GM10248 (cell line): ENCODE data around the gene SAMD4B.

Experiments
- CTCF ChIA-PET: fragments of 300-600 bp; sonication (Branson Sonifier 250); formaldehyde crosslinking; extraction: SDS; loops from one replicate; lab custom pipeline; 2021; ENCODE audit warnings: antibody characterized with exemption; lab: Yijun Ruan, JAX
- POLR2A ChIA-PET: fragments of 350-650 bp; sonication (Branson Sonifier 250); formaldehyde crosslinking; extraction: SDS; loops from one replicate; lab custom pipeline; 2020; ENCODE audit warnings: antibody characterized with exemption; lab: Yijun Ruan, JAX
- DNase-seq: peaks from one replicate; pipeline ENCODE4 v3.0.0; 2012; ENCODE audit errors: extremely low spot score
- TF ChIP-seq, protein P1 (sequence below): IDR thresholded peaks from 2 replicates; pipeline ENCODE4 v1.5.1; 2012; ENCODE audit warnings: mild to moderate bottlenecking, low read depth; ENCODE audit errors: extremely low read depth, missing control alignments, control extremely low read depth

Gene SAMD4B

DNA sequence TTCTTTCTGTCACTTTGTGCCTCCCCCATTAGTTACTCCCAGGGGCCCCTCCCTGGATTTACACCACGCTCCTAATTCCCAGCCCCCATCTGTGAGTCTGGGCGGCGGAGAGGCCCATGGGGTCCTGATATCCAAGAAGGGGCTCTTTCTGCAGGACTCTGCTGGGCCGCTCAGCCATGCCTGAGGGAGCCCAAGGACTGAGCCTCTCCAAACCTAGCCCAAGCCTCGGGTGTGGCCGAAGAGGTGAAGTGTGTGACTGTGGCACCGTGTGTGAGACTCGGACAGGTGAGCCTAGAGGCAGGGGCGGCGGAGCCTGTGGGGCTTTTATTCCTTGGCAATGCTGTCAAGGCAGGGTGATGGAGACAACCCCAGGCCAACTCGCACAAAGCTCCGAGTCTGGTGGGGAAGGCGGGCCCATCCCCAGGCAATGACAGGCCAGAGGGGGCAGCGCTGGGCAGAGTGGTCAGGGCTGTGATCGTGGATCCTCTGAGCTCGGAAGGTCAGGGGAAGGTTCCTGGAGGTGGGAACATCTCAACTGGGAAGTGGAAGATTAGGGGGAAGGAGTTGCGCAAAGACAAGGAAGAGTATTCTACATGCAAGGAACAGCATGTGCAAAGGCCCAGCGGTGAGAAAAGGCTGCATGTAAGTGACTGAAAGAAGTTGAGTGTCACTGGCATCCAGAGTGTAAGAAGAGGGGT, 71.8 kb downstream of the SAMD4B start:
- CTCF ChIA-PET = interaction anchor here (1.1 to 1.5 kb wide), 9 partner anchors 16 to 119 kb away, joined by 3 to 12 read pairs (median 4); partner anchors contain the start of genes EID2B, MED29, PAF1 and RPS16
- POLR2A ChIA-PET = interaction anchor here (0.6 to 1.5 kb wide), 2 partner anchors 16 to 45 kb away, joined by 3 to 7 read pairs; no protein-coding TSS in a partner anchor
- TF ChIP-seq, protein P1, sequence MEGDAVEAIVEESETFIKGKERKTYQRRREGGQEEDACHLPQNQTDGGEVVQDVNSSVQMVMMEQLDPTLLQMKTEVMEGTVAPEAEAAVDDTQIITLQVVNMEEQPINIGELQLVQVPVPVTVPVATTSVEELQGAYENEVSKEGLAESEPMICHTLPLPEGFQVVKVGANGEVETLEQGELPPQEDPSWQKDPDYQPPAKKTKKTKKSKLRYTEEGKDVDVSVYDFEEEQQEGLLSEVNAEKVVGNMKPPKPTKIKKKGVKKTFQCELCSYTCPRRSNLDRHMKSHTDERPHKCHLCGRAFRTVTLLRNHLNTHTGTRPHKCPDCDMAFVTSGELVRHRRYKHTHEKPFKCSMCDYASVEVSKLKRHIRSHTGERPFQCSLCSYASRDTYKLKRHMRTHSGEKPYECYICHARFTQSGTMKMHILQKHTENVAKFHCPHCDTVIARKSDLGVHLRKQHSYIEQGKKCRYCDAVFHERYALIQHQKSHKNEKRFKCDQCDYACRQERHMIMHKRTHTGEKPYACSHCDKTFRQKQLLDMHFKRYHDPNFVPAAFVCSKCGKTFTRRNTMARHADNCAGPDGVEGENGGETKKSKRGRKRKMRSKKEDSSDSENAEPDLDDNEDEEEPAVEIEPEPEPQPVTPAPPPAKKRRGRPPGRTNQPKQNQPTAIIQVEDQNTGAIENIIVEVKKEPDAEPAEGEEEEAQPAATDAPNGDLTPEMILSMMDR = peak; percentile 29
- no peak for DNase-seq

DNA sequence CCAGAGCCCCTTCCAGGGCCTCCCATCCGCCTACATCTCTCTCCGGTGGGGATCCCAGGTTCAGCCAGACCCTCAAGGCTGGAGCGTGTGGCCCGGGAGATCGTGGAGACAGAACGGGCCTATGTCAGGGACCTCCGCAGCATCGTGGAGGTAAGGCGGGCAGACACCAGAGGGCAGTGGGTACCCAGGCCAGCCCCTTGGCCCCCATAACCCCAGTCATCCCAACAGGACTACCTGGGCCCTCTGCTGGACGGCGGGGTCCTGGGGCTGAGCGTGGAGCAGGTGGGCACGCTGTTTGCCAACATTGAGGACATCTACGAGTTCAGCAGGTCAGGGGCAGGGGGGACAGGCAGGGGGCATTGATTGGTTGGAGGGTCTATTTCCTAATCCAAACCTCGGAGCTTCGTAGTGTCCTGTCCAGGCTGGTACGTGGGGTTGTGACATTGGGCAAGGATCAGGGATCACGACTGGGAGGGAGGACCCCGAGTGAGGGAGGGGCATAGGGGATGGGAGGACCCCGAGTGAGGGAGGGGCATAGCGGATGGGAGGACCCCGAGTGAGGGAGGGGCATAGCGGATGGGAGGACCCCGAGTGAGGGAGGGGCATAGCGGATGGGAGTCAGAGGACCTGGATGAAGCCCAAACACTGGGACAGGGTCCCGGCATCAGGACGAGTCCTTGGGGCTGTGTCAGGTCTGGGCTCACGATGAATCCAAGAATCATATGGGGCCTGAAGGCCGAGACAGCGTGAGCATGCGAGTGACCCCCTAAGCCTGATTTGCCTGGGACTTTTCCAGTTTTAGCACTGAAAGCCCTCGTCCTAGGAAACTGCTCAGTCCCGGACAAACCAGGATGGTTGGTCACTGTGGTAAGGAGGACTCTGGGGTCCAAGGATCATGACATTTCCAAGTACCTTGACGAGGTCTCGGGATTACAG, 73.2 kb downstream of the SAMD4B start:
- ChIA-PET POLR2A (interaction anchor here (1.2 to 1.5 kb wide), 2 partner anchors 11 to 18 kb away, joined by 5 to 7 read pairs; no protein-coding TSS in a partner anchor), CTCF (interaction anchor here (1.0 to 1.9 kb wide), 5 partner anchors 18 to 26 kb away, joined by 3 to 12 read pairs (median 5); partner anchors contain the start of genes MED29 and PAF1)
- DNase-seq = no peak
- TF ChIP-seq, protein P1 = no peak

DNA sequence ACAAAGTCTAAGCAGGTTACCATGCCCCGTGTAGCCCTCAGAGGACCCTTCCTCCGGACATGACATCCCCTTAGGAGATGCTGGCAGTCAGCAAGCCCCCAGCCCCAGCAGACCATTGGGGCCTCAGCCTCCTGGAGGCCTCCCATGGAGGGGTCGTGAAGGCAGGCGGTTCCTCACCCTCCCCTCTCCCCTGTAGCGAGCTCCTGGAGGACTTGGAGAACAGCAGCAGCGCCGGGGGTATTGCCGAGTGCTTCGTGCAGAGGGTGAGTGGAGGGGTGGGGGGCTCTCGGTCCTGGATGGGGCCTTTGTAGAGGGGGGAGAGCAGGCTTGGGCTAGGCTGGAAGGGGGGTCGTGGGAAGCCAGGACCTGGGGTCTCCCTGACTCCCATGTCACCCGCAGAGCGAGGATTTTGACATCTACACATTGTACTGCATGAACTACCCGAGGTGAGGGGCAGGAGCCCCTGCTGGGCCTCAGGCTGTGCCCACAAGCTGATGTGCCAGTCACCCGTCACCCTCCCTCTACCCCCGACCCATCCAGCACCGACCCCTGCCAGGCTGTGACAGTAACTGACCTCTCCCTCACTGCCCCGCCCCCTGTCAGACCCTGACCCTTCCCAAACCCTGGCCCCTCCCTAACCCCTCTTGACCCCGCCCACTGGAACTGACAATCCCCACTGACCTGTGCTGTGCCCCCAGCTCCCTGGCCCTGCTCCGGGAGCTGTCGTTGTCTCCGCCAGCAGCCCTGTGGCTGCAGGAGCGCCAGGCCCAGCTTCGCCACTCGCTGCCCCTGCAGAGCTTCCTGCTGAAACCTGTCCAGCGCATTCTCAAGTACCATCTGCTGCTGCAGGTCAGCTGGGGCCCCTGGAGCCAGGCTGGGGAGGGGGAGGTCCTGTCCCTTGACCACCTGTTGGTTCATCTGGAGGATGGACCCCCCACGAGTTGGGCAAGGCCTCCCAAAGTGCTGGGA, 74.2 kb downstream of the SAMD4B start:
- TF ChIP-seq, protein P1 = no peak
- ChIA-PET POLR2A (interaction anchor here (1.2 kb wide), 1 partner anchor 10 kb away, joined by 5 read pairs; no protein-coding TSS in a partner anchor), CTCF (interaction anchor here (1.0 to 1.9 kb wide), 3 partner anchors 17 to 24 kb away, joined by 3 to 6 read pairs (median 3); no protein-coding TSS in a partner anchor)

DNA sequence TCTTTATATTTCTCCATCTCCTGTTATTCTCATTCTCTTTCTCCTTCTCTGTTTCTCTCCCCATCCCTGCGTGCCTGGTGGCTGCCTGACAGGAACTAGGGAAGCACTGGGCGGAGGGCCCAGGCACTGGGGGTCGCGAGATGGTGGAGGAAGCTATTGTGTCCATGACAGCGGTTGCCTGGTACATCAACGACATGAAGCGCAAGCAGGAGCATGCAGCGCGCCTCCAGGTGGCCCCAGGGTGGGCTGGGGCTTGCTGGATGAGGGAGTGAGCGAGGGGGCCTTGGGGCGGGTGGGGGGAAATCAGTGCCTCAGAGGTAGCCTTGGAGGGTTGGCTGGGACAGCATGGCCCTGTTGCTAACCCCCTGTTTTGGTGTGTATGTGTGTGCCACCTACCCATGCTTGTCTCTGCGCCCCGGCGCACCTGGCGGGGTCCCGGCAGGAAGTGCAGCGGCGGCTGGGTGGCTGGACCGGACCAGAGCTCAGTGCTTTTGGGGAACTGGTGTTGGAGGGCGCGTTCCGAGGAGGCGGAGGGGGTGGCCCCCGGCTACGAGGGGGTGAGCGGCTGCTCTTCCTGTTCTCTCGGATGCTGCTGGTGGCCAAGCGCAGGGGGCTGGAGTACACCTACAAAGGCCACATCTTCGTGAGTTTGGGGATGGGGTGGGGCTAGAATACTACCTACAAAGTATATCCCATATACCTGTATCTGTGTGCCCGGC, 75.4 kb downstream of the SAMD4B start:
- DNase-seq = no peak
- TF ChIP-seq, protein P1 = no peak
- POLR2A ChIA-PET = no interaction called here
- CTCF ChIA-PET = interaction anchor here (1.9 to 3.5 kb wide), 2 partner anchors 11 to 19 kb away, joined by 7 to 15 read pairs; no protein-coding TSS in a partner anchor

More for the DNA sequence above, 74.2 kb downstream of the SAMD4B start:
- DNase-seq = no peak

DNA sequence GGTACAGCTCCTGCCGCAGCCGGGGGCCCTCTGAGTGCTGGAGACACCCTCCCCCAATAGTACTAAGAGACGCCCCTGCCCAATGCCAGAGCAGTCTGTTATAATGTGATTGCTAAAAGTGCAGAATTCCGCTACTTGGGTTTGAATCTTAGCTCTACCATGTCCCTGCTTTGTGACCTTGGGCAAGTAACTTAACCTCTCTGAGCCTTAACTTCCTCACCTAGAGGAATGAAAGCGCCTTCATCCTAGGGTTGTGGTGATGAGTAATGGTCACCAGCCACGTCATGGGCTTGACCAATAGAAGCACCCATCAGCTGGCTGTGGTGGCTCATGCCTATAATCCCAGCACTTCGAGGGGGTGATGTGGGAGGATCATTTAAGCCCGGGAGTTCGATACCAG, 76.8 kb downstream of the SAMD4B start:
- no peak for DNase-seq
- TF ChIP-seq, protein P1 = no peak
- CTCF ChIA-PET = interaction anchor here (1.9 to 3.5 kb wide), 3 partner anchors 10 to 84 kb away, joined by 7 to 15 read pairs (median 9); no protein-coding TSS in a partner anchor
- POLR2A ChIA-PET = interaction anchor here (2.5 kb wide), 1 partner anchor 10 kb away, joined by 7 read pairs; no protein-coding TSS in a partner anchor
